Measurements from ENCODE around the gene ZNF354B. TPM values are rescaled to one million over a fixed set of nuclear protein-coding genes. Genes with fewer than 3 reads are reported as not detected.
A peak's percentile ranks its signal among the peaks of the same experiment; 100 is the strongest.
"Not testable (repeated sequence)": the region's sequence is repeated elsewhere in the genome, so short reads cannot be mapped to it uniquely, and the experiment has no call there.

The ZNF354B gene
- total and polyA plus RNA-seq, 10 donors = 9.0 to 26.2 (median 16.7) TPM

DNA sequence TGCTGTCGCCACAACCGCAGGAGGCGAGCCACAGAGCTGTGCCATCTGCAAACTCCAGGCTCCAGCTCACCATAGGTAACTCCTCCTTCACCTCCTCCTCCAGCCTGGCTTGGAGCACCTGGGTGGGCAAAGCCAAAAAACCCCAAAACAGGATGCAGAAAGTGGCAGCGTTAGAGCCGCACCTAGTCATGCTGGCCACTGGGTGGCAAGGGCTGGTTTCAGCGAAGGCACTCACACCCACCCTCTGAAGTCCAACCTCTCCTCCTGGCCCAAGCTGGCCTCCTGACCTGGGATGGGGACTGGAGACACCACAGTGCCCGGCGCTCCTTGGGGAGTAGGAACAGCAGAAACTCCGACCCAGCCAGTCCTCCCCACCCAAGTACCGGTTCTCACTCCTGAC is 28.7 kb upstream of the ZNF354B start:
- no peak for DNase-seq
- H3K9me3 ChIP-seq = no peaks in the 10 kb centered on the region
- no peaks in the 10 kb centered on the region for H3K4me1 ChIP-seq
- no peak overlapping the region for H3K4me3 ChIP-seq
- no peaks in the 10 kb centered on the region for H3K36me3 ChIP-seq
- no peak for TF ChIP-seq POLR2AphosphoS5 (IDR thresholded peaks at IDR 0.05)
- intact Hi-C loops (cut with DNase I; ENCODE audit: low total_unique reads) = no loop called here
- no peak overlapping the region for H3K27ac ChIP-seq
- 79 to 100% (median 91%) methylated on average over 2 to 10 of the region's 10 CpGs for WGBS, 5 donors
- H3K27me3 ChIP-seq (replicated peaks in 1 of 7) = peaks cover 0 to 4% (median 0%) of the 10 kb centered on the region in 7 donors

GRCh38 chr5:178832618-178833201 is 27.0 kb upstream of the ZNF354B start:
- peaks cover 0 to 4% (median 0%) of the 10 kb centered on the region in 7 donors for H3K27me3 ChIP-seq (replicated peaks in 1 of 7)
- intact Hi-C loops (cut with DNase I; ENCODE audit: low total_unique reads) = no loop called here
- no peaks in the 10 kb centered on the region for H3K4me1 ChIP-seq
- whole genome bisulfite sequencing, 5 donors = 65 to 94% (median 91%) methylated on average over 15 of the region's 15 CpGs
- TF ChIP-seq POLR2AphosphoS5 (IDR thresholded peaks at IDR 0.05) (no peak), POLR2A (IDR thresholded peaks at IDR 0.05) (no peak)
- TF ChIP-seq, protein P1, sequence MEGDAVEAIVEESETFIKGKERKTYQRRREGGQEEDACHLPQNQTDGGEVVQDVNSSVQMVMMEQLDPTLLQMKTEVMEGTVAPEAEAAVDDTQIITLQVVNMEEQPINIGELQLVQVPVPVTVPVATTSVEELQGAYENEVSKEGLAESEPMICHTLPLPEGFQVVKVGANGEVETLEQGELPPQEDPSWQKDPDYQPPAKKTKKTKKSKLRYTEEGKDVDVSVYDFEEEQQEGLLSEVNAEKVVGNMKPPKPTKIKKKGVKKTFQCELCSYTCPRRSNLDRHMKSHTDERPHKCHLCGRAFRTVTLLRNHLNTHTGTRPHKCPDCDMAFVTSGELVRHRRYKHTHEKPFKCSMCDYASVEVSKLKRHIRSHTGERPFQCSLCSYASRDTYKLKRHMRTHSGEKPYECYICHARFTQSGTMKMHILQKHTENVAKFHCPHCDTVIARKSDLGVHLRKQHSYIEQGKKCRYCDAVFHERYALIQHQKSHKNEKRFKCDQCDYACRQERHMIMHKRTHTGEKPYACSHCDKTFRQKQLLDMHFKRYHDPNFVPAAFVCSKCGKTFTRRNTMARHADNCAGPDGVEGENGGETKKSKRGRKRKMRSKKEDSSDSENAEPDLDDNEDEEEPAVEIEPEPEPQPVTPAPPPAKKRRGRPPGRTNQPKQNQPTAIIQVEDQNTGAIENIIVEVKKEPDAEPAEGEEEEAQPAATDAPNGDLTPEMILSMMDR (IDR thresholded peaks at IDR 0.05 in 8 of 11, conservative IDR thresholded peaks at IDR 0.05 in 3 of 11) = no peak
- H3K27ac ChIP-seq = no peak overlapping the region
- no peak overlapping the region for H3K4me3 ChIP-seq
- H3K36me3 ChIP-seq = no peaks in the 10 kb centered on the region
- no peak for DNase-seq
- H3K9me3 ChIP-seq = no peaks in the 10 kb centered on the region

DNA sequence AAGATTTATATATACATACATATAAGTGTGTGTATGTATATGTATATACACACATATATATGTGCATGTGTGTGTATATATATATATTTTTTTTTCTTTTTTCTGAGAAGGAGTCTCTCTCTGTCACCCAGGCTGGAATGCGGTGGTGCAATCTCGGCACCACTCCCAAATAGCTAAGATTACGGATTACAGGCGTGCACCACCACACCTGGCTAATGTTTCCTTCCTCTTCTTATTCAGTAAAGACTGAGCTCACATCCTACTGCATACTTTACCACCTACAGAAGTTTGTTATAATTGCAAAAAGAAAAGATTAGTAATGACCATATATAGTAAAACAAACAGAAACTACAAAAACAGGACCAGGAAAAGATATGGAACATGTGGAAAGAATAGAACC is 23.1 kb upstream of the ZNF354B start:
- Histone ChIP-seq H3K36me3 (no peaks in the 10 kb centered on the region), H3K9me3 (no peaks in the 10 kb centered on the region), H3K27ac (no peak overlapping the region), H3K4me3 (no peak overlapping the region), H3K27me3 (replicated peaks in 1 of 7) (peaks cover 0 to 5% (median 0%) of the 10 kb centered on the region in 7 donors), H3K4me1 (peaks cover 0 to 3% (median 0%) of the 10 kb centered on the region in 6 donors)
- no peak for DNase-seq
- TF ChIP-seq, protein P1 (IDR thresholded peaks at IDR 0.05 in 8 of 11, conservative IDR thresholded peaks at IDR 0.05 in 3 of 11) = no peak
- TF ChIP-seq POLR2AphosphoS5 (IDR thresholded peaks at IDR 0.05) (no peak), POLR2A (IDR thresholded peaks at IDR 0.05) (no peak)
- intact Hi-C loops (cut with DNase I; ENCODE audit: low total_unique reads) = no loop called here
- WGBS, 5 donors = 39 to 87% (median 80%) methylated on average over 4 of the region's 4 CpGs

- 68 to 89% (median 84%) methylated on average over 8 to 27 of the region's 28 CpGs for WGBS, 5 donors
- intact Hi-C loops (cut with DNase I; ENCODE audit: low total_unique reads); H3K4me3 ChIP-seq; H3K4me1 ChIP-seq; H3K27ac ChIP-seq; DNase-seq; H3K9me3 ChIP-seq; H3K27me3 ChIP-seq (replicated peaks in 1 of 7); H3K36me3 ChIP-seq: not testable (repeated sequence)
These were observed 20.9 kb upstream of the ZNF354B start for GRCh38 chr5:178838695-178839318.

DNA sequence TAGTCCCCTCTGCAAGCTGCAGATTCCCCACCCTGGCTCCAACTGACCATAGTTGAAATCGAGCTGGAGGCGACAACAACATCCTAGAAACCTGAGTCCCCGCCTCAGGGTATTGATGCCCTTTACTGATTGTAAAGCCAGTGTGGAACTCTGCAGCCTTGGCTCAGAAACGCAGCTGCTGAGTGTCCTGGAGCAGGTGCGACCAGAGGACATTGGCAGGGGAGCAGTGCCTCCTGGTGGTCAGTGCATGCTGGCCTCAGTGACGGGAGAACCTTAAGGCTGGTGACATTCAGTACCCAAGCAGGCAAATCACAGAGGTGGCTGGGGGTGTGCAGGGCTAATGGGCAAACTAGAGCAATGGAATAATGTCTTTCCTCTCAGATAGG is 20.4 kb upstream of the ZNF354B start:
- peak; percentile 84 for DNase-seq
- H3K27ac ChIP-seq = no peak overlapping the region
- TF ChIP-seq POLR2A (IDR thresholded peaks at IDR 0.05) = no peak
- TF ChIP-seq, protein P1 (IDR thresholded peaks at IDR 0.05 in 8 of 11, conservative IDR thresholded peaks at IDR 0.05 in 3 of 11) = peak in 10 of 11 experiments; percentile 19 to 88 (median 59)
- TF ChIP-seq POLR2AphosphoS5 (IDR thresholded peaks at IDR 0.05) = no peak
- H3K27me3 ChIP-seq (replicated peaks in 1 of 7) = peaks cover 0 to 5% (median 0%) of the 10 kb centered on the region in 7 donors
- H3K36me3 ChIP-seq = no peaks in the 10 kb centered on the region
- H3K4me3 ChIP-seq = no peak overlapping the region
- 25 to 62% (median 30%) methylated on average over 6 of the region's 6 CpGs for WGBS, 5 donors
- intact Hi-C loops (cut with DNase I; ENCODE audit: low total_unique reads) = no loop called here
- no peaks in the 10 kb centered on the region for H3K9me3 ChIP-seq
- H3K4me1 ChIP-seq = peaks cover 0 to 3% (median 0%) of the 10 kb centered on the region in 6 donors

- H3K9me3 ChIP-seq; DNase-seq; H3K36me3 ChIP-seq; H3K4me3 ChIP-seq; intact Hi-C loops (cut with DNase I; ENCODE audit: low total_unique reads); H3K27ac ChIP-seq; H3K4me1 ChIP-seq; H3K27me3 ChIP-seq (replicated peaks in 1 of 7): not testable (repeated sequence)
- WGBS, 5 donors = 74 to 84% (median 78%) methylated on average over 8 to 11 of the region's 11 CpGs
These were observed 19.4 kb upstream of the ZNF354B start for GRCh38 chr5:178840399-178840798.
